K562 (cell line): ENCODE results near the gene ARFGAP1. TPM values are rescaled to one million over a fixed set of nuclear protein-coding genes. Genes with fewer than 3 reads are reported as not detected.

Source experiments
- ATAC-seq: fragments of 200-7000 bp; cut with Tn5 transposase; 3 replicates; pipeline ENCODE4 v1.9.1; 2020; ENCODE audit warnings: moderate library complexity
- BruUV-seq: library from RNA; stranded (reverse); fragments of 400-500 nt; replicated peaks from 2 replicates; lab custom pipeline; 2021; lab: Mats Ljungman, UMichigan
- CTCF ChIA-PET: fragments of 300-600 bp; formaldehyde crosslinking; extraction: SDS; loops from one replicate; lab custom pipeline; 2021; ENCODE audit warnings: low intra/inter-chr PET ratio; lab: Yijun Ruan, JAX
- POLR2A ChIA-PET: fragments of 300-600, 350-650 bp; sonication (Branson Sonifier 250); formaldehyde crosslinking; extraction: SDS; loops from one replicate; lab custom pipeline; 2021; ENCODE audit warnings: antibody characterized with exemption, inconsistent platforms; lab: Yijun Ruan, JAX
- DNase-seq, 4 experiments: peaks; one replicate each; pipeline versions ENCODE4 v3.0.0 to v3.0.0-alpha.2; 2011 to 2018; ENCODE audit warnings: low spot score in 3 of 4, mixed read lengths in 3 of 4; ENCODE audit errors: extremely low read depth in 1 of 4
- FAIRE-seq: peaks from 2 replicates; lab custom pipeline; 2011; peaks lifted over from hg19 to GRCh38; lab: Jason Lieb, UNC
- H2AFZ ChIP-seq: 2 replicates; pipeline ENCODE4 v1.6.0; 2011; ENCODE audit warnings: low read depth, low read length, control low read depth, inconsistent platforms
- H3K27ac ChIP-seq: fragments of 200-600 bp; 3 replicates; pipeline ENCODE4 v1.8.0; 2011; ENCODE audit warnings: low read depth, mild to moderate bottlenecking, control low read depth, inconsistent platforms, low read length, moderate library complexity, mixed read lengths; ENCODE audit errors: extremely low read depth
- H3K27me3 ChIP-seq, 2 experiments: fragments of 300-600 bp in 1 of 2; 2 replicates in 1 of 2; 3 replicates in 1 of 2; pipeline versions ENCODE4 v1.6.0 to v1.8.0; 2011; ENCODE audit warnings: inconsistent platforms in 2 of 2, low read length in 2 of 2, mild to moderate bottlenecking in 1 of 2, mixed read lengths in 1 of 2, moderate library complexity in 1 of 2; ENCODE audit not compliant: control insufficient read depth in 2 of 2, insufficient read depth in 2 of 2
- H3K36me3 ChIP-seq: fragments of 300-600 bp; 3 replicates; pipeline ENCODE4 v1.8.0; 2011; ENCODE audit warnings: mild to moderate bottlenecking, low read length, inconsistent platforms; ENCODE audit not compliant: control insufficient read depth, insufficient read depth
- H3K4me1 ChIP-seq, 2 experiments: fragments of 200-600 bp in 1 of 2; replicated peaks in 1 of 2; 2 replicates in 1 of 2; 3 replicates in 1 of 2; pipeline versions ENCODE4 v1.5.1 to v1.8.0; 2011; ENCODE audit warnings: inconsistent platforms in 2 of 2, low read length in 2 of 2, mild to moderate bottlenecking in 1 of 2, mixed read lengths in 1 of 2, moderate library complexity in 1 of 2; ENCODE audit not compliant: control insufficient read depth in 2 of 2, insufficient read depth in 2 of 2
- H3K4me2 ChIP-seq: 2 replicates; pipeline ENCODE4 v1.6.1; 2011; ENCODE audit warnings: low read length, control low read depth, inconsistent platforms, mixed read lengths; ENCODE audit not compliant: insufficient read depth
- H3K4me3 ChIP-seq: fragments of 200-600 bp; sonication (generic), shearing (Covaris generic); 2 replicates; pipeline ENCODE4 v1.5.1; 2016; ENCODE audit warnings: control low read depth, inconsistent platforms
- H3K79me2 ChIP-seq: fragments of 200-600 bp; 3 replicates; pipeline ENCODE4 v1.8.0; 2011; ENCODE audit warnings: low read length, inconsistent platforms; ENCODE audit not compliant: control insufficient read depth, insufficient read depth
- H3K9ac ChIP-seq, 2 experiments: 2 replicates each; pipeline versions ENCODE4 v1.6.0 to v1.6.1; 2011; ENCODE audit warnings: low read depth in 2 of 2, low read length in 2 of 2, control low read depth in 1 of 2, inconsistent platforms in 1 of 2, mild to moderate bottlenecking in 1 of 2, mixed read lengths in 1 of 2; ENCODE audit not compliant: insufficient read depth in 1 of 2
- H3K9me1 ChIP-seq: one replicate; pipeline ENCODE4 v1.6.0; 2011; ENCODE audit warnings: inconsistent platforms, mild to moderate bottlenecking, low read length, moderate library complexity; ENCODE audit not compliant: control insufficient read depth, insufficient read depth
- H3K9me3 ChIP-seq: replicated peaks from 2 replicates; pipeline ENCODE4 v1.5.1; 2011; ENCODE audit warnings: low read depth, low read length, inconsistent platforms; ENCODE audit not compliant: control insufficient read depth, insufficient read depth
- H4K20me1 ChIP-seq: replicated peaks from 2 replicates; pipeline ENCODE4 v1.6.1; 2011; ENCODE audit warnings: low read length, inconsistent platforms, mixed read lengths; ENCODE audit not compliant: control insufficient read depth, insufficient read depth
- CHD2 ChIP-seq: IDR thresholded peaks from 2 replicates; pipeline ENCODE4 v1.6.1; 2011; ENCODE audit warnings: low read depth, low read length
- KLF6 ChIP-seq: fragments of 250-450 bp; sonication (Bioruptor Pico); IDR thresholded peaks from 2 replicates; pipeline ENCODE4 v1.4.0; 2020; ENCODE audit warnings: mild to moderate bottlenecking, moderate library complexity, borderline replicate concordance
- OTX1 ChIP-seq: fragments of 450-650 bp; formaldehyde crosslinking; IDR thresholded peaks from 2 replicates; pipeline ENCODE4 v1.4.0; 2022; ENCODE audit warnings: mild to moderate bottlenecking
- ZBTB49 ChIP-seq: sonication (generic); formaldehyde crosslinking; IDR thresholded peaks from 2 replicates; pipeline ENCODE4 v1.8.0; 2022; ENCODE audit warnings: missing genetic modification reagents, mild to moderate bottlenecking, borderline replicate concordance
- ZFX ChIP-seq: sonication (generic); formaldehyde crosslinking; IDR thresholded peaks from 2 replicates; pipeline ENCODE4 v1.8.0; 2022; ENCODE audit warnings: mild to moderate bottlenecking, missing genetic modification reagents, moderate library complexity
- ZNF263 ChIP-seq: sonication (generic); formaldehyde crosslinking; IDR thresholded peaks from 2 replicates; pipeline ENCODE4 v1.8.0; 2022; ENCODE audit warnings: mild to moderate bottlenecking, missing genetic modification reagents, borderline replicate concordance
- WGBS: fragments of 100-300 bp; shearing (Covaris generic); methylation state at CpG from one replicate; pipeline ENCODE4 v1.1.6; 2016; ENCODE audit warnings: low coverage, mixed read lengths; ENCODE audit not compliant: insufficient coverage; ENCODE audit errors: missing lambda C conversion rate; 5-methylcytosine and 5-hydroxymethylcytosine counted together
- in situ Hi-C: fragments of 300-500 bp; cut with MboI; formaldehyde crosslinking; loops from 4 replicates; pipeline ENCODE4 v1.15.0; 2018; ENCODE audit warnings: inconsistent platforms, mixed read lengths
- intact Hi-C: fragments of 100-400 bp; cut with micrococcal nuclease; formaldehyde crosslinking; loops from 2 replicates; pipeline ENCODE4 v1.14.2; 2022
- polyA plus RNA-seq, 8 experiments: library from polyadenylated mRNA; depleted of rRNA in 4 of 8; stranded (reverse) in 5 of 8; unstranded in 3 of 8; fragments of >200 nt; fragmentation: Nextera tagmentation in 2 of 8; fragmentation: Illumina TruSeq in 1 of 8; extraction: Ambion mirVana in 2 of 8; extraction: Trizol in 1 of 8; gene quantifications; 2 replicates each; pipeline versions ENCODE4 v1.2.1 to v1.2.3, GENCODE V29; 2011 to 2014; ENCODE audit warnings: inconsistent platforms in 1 of 8, missing spikeins in 1 of 8
- total RNA-seq, 7 experiments: library from RNA; depleted of rRNA in 6 of 7; stranded (reverse); fragments of >200 nt in 6 of 7; fragmentation: Illumina TruSeq in 2 of 7; extraction: Trizol in 2 of 7; gene quantifications; 2 replicates each; pipeline versions ENCODE4 v1.2.1 to v1.2.3, GENCODE V29; 2011 to 2021; ENCODE audit warnings: low replicate concordance in 1 of 7
- TF ChIP-seq, protein P1 (sequence below): fragments of 450-650 bp; IDR thresholded peaks from 2 replicates; pipeline ENCODE4 v1.6.1; 2016; ENCODE audit warnings: low read depth
- TF ChIP-seq, protein P2 (sequence below): sonication (generic); formaldehyde crosslinking; IDR thresholded peaks from 2 replicates; pipeline ENCODE4 v1.4.0; 2020; ENCODE audit warnings: mild to moderate bottlenecking, missing genetic modification reagents

ARFGAP1 gene
- total and polyA plus RNA-seq, 9 of the 15 experiments (the other 6 are each of a cell fraction or from before 2014, with no cell fraction given) = 0.53 to 102 (median 33.5) TPM

GRCh38 chr20:63325554-63326313 is 53.1 kb downstream of the ARFGAP1 start:
- WGBS = 0% methylated on average over 6 of the region's 8 CpGs
- no peak overlapping the region for H3K27ac ChIP-seq
- ATAC-seq = no peak
- ChIA-PET POLR2A (no interaction called here), CTCF (interaction anchor here (0.6 kb wide), 1 partner anchor 9 kb away, joined by 3 read pairs; no protein-coding TSS in a partner anchor)
- no TSS peak for BruUV-seq
- no peak overlapping the region for H3K4me2 ChIP-seq
- H3K4me1 ChIP-seq = peaks cover 0 to 27% of the 10 kb centered on the region in 2 experiments; a peak in 1 of 5 replicates
- H4K20me1 ChIP-seq = no peaks in the 10 kb centered on the region
- in situ Hi-C loops = no loop called here
- no peak overlapping the region for H3K4me3 ChIP-seq
- H3K79me2 ChIP-seq = no peaks in the 10 kb centered on the region
- H2AFZ ChIP-seq = no peak overlapping the region
- H3K36me3 ChIP-seq = no peaks in the 10 kb centered on the region
- no peaks in the 10 kb centered on the region for H3K9me3 ChIP-seq
- no peak for FAIRE-seq
- intact Hi-C loops = no loop called here
- H3K27me3 ChIP-seq = peaks cover 15 to 26% of the 10 kb centered on the region in 2 experiments; a peak in 4 of 5 replicates
- no peak for DNase-seq
- no peaks in the 10 kb centered on the region for H3K9me1 ChIP-seq
- no peak overlapping the region for H3K9ac ChIP-seq
- TF ChIP-seq ZFX (CRISPR knock-in tag) = no peak
- TF ChIP-seq, protein P1, sequence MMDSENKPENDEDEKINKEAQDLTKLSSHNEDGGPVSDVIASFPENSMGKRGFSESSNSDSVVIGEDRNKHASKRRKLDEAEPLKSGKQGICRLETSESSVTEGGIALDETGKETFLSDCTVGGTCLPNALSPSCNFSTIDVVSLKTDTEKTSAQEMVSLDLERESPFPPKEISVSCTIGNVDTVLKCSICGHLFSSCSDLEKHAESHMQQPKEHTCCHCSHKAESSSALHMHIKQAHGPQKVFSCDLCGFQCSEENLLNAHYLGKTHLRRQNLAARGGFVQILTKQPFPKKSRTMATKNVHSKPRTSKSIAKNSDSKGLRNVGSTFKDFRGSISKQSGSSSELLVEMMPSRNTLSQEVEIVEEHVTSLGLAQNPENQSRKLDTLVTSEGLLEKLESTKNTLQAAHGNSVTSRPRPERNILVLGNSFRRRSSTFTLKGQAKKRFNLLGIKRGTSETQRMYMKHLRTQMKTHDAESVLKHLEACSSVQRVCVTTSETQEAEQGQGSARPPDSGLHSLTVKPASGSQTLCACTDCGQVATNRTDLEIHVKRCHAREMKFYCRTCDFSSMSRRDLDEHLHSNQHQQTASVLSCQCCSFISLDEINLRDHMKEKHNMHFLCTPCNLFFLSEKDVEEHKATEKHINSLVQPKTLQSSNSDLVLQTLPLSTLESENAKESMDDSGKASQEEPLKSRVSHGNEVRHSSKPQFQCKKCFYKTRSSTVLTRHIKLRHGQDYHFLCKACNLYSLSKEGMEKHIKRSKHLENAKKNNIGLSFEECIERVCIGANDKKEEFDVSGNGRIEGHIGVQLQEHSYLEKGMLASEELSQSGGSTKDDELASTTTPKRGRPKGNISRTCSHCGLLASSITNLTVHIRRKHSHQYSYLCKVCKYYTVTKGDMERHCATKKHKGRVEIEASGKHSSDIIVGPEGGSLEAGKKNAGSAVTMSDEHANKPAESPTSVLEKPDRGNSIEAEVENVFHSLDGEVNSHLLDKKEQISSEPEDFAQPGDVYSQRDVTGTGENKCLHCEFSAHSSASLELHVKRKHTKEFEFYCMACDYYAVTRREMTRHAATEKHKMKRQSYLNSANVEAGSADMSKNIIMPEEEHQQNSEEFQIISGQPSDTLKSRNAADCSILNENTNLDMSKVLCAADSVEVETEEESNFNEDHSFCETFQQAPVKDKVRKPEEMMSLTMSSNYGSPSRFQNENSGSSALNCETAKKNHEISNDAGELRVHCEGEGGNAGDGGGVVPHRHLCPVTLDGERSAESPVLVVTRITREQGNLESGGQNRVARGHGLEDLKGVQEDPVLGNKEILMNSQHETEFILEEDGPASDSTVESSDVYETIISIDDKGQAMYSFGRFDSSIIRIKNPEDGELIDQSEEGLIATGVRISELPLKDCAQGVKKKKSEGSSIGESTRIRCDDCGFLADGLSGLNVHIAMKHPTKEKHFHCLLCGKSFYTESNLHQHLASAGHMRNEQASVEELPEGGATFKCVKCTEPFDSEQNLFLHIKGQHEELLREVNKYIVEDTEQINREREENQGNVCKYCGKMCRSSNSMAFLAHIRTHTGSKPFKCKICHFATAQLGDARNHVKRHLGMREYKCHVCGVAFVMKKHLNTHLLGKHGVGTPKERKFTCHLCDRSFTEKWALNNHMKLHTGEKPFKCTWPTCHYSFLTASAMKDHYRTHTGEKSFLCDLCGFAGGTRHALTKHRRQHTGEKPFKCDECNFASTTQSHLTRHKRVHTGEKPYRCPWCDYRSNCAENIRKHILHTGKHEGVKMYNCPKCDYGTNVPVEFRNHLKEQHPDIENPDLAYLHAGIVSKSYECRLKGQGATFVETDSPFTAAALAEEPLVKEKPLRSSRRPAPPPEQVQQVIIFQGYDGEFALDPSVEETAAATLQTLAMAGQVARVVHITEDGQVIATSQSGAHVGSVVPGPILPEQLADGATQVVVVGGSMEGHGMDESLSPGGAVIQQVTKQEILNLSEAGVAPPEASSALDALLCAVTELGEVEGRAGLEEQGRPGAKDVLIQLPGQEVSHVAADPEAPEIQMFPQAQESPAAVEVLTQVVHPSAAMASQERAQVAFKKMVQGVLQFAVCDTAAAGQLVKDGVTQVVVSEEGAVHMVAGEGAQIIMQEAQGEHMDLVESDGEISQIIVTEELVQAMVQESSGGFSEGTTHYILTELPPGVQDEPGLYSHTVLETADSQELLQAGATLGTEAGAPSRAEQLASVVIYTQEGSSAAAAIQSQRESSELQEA = no peak
- no peak for TF ChIP-seq ZBTB49 (CRISPR knock-in tag)
- TF ChIP-seq OTX1 (CRISPR knock-in tag) = no peak
- no peak for TF ChIP-seq KLF6 (CRISPR knock-in tag)
- TF ChIP-seq, protein P2, sequence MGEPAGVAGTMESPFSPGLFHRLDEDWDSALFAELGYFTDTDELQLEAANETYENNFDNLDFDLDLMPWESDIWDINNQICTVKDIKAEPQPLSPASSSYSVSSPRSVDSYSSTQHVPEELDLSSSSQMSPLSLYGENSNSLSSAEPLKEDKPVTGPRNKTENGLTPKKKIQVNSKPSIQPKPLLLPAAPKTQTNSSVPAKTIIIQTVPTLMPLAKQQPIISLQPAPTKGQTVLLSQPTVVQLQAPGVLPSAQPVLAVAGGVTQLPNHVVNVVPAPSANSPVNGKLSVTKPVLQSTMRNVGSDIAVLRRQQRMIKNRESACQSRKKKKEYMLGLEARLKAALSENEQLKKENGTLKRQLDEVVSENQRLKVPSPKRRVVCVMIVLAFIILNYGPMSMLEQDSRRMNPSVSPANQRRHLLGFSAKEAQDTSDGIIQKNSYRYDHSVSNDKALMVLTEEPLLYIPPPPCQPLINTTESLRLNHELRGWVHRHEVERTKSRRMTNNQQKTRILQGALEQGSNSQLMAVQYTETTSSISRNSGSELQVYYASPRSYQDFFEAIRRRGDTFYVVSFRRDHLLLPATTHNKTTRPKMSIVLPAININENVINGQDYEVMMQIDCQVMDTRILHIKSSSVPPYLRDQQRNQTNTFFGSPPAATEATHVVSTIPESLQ = no peak
- no peak for TF ChIP-seq CHD2
- no peak for TF ChIP-seq ZNF263
